NCI-H1436 treated with DMSO at 0.1 percent for 48 hours (cell line): ENCODE measurements around the gene PTPRQ.
"Not testable (repeated sequence)": the region's sequence is repeated elsewhere in the genome, so short reads cannot be mapped to it uniquely, and the experiment has no call there.

ENCODE experiments used
- DNase-seq: peaks from one replicate; lab custom pipeline; 2025; lab: John Stamatoyannopoulos, UW

The PTPRQ gene, protein sequence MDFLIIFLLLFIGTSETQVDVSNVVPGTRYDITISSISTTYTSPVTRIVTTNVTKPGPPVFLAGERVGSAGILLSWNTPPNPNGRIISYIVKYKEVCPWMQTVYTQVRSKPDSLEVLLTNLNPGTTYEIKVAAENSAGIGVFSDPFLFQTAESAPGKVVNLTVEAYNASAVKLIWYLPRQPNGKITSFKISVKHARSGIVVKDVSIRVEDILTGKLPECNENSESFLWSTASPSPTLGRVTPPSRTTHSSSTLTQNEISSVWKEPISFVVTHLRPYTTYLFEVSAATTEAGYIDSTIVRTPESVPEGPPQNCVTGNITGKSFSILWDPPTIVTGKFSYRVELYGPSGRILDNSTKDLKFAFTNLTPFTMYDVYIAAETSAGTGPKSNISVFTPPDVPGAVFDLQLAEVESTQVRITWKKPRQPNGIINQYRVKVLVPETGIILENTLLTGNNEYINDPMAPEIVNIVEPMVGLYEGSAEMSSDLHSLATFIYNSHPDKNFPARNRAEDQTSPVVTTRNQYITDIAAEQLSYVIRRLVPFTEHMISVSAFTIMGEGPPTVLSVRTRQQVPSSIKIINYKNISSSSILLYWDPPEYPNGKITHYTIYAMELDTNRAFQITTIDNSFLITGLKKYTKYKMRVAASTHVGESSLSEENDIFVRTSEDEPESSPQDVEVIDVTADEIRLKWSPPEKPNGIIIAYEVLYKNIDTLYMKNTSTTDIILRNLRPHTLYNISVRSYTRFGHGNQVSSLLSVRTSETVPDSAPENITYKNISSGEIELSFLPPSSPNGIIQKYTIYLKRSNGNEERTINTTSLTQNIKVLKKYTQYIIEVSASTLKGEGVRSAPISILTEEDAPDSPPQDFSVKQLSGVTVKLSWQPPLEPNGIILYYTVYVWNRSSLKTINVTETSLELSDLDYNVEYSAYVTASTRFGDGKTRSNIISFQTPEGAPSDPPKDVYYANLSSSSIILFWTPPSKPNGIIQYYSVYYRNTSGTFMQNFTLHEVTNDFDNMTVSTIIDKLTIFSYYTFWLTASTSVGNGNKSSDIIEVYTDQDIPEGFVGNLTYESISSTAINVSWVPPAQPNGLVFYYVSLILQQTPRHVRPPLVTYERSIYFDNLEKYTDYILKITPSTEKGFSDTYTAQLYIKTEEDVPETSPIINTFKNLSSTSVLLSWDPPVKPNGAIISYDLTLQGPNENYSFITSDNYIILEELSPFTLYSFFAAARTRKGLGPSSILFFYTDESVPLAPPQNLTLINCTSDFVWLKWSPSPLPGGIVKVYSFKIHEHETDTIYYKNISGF (N-terminal part only)

GRCh38 chr12:80443974-80444666 is at the start of gene PTPRQ:
TSS of gene PTPRQ (plus strand) at chr12:80444235. CDS start at chr12:80444346, 111 bp downstream.
- no peak for DNase-seq

- no peak for DNase-seq
Measured at GRCh38 chr12:80400571-80400991, 43.5 kb upstream of the PTPRQ start.

DNA sequence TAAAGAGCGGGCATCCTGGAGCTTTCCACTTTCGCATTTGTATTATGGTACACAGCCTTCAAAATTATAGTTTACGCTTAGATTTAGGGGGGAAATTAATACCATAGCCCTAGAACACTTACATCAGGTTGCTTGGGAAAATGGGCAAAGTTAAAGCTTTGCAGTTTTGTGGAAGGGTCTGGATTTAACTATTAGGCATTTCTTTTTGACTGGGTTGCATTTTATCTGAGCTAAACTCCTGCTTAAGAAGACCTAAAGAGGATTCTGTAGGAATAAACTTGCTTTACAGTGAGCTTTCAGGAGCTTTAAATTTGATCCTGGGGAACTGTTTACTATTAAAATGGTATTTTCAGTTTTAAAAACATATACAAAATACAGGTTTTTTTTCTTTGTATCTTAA is 42.8 kb upstream of the PTPRQ start:
- DNase-seq = no peak

GRCh38 chr12:80404629-80405028 is 39.4 kb upstream of the PTPRQ start:
- no peak for DNase-seq

DNA sequence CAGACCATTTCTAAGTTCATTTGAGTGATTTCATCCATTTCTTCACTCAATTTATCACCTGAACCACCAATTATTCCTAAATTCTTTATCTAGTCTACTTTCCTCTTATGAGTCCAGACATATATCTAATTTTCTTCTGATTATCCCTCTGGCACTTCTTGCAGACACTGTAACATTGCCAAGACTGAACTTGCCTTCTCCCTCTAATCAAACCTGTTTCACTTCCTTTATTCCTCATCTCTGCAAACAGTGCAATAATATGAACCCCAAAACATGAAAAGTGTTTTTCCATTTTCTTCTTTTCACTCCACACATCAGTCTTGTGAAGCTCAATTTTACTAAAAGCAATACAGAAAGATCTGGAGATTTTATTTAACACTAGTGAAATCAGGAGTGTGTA is 37.8 kb upstream of the PTPRQ start:
- DNase-seq = no peak

DNA sequence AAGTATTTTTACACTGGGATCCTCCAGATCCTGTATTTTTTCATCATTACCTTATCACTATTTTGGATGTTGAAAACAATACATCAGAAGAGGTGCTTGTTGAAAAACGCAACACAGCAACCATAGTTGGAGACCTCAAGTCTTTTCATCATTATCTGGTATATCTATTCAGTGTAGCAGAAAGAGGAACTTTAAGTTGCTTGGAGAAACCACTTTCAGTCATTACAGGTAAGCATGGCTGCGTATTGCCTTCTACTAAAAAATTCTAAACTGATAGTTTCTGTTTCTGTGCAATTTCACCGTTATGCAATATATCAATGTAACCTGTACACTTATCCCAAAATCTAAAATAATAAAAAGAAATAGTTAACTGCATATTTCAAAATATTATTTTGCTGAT is 32.2 kb upstream of the PTPRQ start:
- DNase-seq = no peak

GRCh38 chr12:80412343-80412953 is 31.6 kb upstream of the PTPRQ start:
- no peak for DNase-seq

DNA sequence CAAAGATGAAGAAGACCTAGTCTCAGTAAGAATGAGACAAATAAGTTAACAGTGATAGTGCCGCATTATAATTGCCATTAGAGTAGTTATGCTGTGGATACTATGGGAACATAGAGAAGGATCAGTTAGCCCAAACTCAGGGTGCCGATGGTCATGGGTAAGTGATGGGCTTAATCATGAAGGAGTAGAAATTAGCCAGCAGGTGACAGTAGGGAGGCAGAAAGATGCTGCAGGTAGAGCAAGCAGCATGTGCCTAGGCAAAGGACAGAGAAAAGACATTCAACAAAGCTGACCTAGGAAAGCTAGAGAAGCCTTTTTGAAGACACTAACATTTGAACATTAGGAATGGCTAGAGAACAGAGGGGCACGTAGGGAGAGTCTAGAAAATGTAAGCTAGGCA is 30.6 kb upstream of the PTPRQ start:
- DNase-seq = no peak

DNA sequence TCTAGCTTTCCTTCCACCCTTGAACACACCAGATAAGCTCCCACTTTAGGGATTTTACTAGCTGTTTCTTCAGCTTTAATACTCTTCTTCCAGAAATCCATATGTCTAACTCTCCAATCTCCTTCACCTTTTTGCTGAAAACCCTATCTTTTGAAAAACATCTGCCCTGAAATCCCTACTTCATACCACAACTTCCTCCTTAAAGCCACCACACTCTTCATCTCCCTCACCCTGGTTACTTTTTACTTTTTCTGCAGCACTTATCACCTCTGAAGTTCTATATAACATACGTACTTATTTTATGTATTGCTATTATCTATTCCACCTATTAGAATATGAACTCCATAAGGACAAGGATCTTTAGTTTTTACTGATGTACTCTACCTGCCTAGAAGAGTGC is 28.6 kb upstream of the PTPRQ start:
- no peak for DNase-seq

DNA sequence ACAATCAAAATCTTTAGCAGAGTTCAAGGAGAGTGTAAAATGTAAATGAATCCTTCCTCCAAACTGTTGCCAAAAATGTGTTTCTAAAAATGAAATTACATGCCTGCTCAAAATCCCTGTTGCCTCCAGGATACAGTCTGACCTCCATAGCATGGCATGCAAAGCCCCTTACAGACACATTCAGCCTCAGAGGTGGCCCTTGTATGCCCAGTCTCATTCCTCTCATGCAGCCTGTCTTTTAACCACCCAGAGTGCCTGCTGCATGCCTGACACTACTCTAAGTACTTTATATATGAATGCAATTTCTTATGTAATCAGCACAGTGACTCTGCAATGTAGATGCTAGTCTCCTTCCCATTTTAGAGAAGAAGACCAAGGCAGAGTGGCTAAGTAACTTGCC is 24.4 kb upstream of the PTPRQ start:
- no peak for DNase-seq

DNA sequence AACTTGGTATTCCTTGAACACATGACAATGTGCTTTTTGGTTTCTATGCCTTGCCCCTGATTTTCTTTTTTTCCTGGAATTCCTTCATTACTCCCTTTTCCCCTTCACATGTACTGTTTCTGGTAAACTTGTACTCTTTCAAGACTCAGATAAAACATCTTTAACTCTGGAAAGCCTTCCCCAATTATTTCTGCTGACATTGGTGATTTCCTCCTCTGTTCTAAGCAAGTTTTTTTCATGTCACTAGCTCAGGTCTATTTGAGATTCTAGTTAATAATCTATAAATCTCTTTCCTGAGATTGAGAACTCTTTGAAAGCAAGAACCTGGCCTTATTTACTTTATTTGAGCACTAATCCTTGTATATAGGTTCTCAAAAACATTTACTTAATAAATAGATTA is 24.0 kb upstream of the PTPRQ start:
- no peak for DNase-seq

DNA sequence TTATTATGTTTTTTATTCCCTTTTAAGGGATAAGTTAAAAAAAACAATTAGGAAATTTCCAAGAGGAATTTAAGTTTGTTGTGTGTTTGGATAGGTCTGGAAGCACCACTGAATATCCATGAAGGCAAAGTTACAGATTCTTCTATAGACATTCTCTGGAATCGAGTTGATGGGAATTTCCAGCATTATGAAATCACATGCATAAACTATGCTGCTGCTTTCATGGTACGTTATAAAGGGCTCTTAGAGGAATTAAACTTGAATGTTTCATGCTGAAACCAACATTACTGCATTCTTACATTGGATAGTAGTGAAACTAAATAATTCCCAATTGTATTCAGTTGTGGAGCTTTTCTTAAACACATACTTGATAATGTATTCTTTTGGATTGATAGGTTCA is 21.5 kb upstream of the PTPRQ start:
- DNase-seq = no peak

- no peak for DNase-seq
Measured at GRCh38 chr12:80432061-80432460, 12.0 kb upstream of the PTPRQ start.

GRCh38 chr12:80441921-80442320 is 2.1 kb upstream of the PTPRQ start:
- DNase-seq = no peak

DNA sequence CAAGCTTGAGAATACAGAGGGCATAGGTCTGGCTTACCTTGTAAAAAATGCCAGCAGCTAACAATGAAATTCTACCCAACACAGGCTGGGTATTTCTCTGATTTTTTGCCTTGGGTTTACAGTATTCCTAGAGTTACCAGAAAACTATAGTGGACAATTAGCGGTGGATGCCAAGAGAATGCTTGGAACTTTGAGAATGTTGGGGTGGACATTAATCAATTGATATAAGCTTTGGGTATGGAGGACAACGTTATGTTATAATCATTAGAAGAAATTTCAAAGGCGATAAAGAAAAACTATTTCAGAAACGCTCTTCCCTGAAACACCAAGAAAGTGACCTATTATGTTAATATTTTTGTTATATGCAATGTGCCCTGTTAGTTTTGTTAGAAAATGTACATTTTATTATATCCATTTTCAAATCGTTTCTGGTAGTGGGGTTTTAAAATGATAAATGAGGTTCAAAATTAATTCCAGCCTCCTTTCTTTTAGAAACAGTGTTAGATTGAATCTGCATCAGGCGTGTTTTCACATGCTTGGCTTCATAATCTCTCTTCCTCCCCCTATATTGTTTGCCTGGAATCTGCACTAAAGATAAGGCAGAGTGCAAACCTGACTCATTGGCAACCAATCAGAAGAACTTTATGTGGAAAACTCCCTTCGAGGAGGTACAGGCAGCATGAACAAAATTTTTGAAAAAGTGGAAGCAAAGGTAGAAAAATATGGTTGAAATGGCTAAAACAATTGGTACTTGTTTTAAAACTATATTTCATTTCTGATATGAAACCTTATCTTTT is 1.4 kb upstream of the PTPRQ start:
- no peak for DNase-seq

- DNase-seq = no peak
Measured at GRCh38 chr12:80445083-80445793, 1.2 kb downstream of the PTPRQ start.

DNA sequence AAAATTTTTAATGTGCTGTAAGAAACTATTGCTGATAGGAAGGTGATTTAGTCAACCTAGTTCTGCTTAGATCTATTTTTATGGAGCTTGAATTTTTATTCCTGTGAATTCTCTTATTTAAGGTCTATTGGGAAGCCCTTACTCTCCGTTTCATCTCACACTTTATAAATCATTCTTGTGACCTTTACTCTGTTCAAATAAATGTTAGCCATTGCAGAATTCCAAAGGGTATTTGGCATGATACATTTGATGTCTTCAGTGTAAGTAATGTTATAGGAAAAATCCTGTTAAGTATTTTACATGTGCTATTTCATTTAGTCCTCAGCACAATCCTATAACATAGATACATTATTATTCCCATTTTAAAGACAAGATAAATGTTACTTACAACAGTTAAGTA is 12.5 kb downstream of the PTPRQ start:
- no peak for DNase-seq

GRCh38 chr12:80460972-80461371 is 16.9 kb downstream of the PTPRQ start:
- DNase-seq = no peak

- DNase-seq = not testable (repeated sequence)
Measured at GRCh38 chr12:80461851-80462250, 17.8 kb downstream of the PTPRQ start.

DNA sequence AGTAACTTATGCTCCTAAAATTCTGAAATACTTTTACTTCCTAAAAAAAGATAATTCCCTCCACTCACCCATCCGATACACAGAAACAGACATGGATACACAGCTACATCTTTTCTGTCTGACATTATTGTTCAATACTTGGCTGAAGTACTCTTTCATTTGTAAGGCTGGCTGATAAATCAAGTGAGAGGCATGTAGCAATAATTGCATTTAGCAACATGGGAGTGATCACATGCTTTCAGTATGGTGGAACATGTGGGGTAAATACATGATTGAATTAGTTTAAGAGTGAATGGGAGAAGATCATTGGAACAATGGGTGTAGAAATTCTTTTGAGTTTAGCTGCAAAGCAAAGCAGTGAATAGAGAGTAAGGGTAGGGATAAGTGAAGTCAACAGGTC is 25.6 kb downstream of the PTPRQ start:
- DNase-seq = no peak
